DND-41 (cell line): ENCODE data around the gene AK5.
"Not testable (repeated sequence)": the region's sequence is repeated elsewhere in the genome, so short reads cannot be mapped to it uniquely, and the experiment has no call there.

Source experiments
- EZH2 ChIP-seq: IDR thresholded peaks from 3 replicates; pipeline ENCODE4 v1.6.1; 2012; ENCODE audit warnings: borderline replicate concordance, low read depth, mild to moderate bottlenecking, moderate library complexity, low read length, inconsistent platforms; ENCODE audit not compliant: severe bottlenecking
- TF ChIP-seq, protein P1 (sequence below): IDR thresholded peaks from 2 replicates; pipeline ENCODE4 v1.5.1; 2012; ENCODE audit warnings: borderline replicate concordance, low read length, moderate library complexity, mild to moderate bottlenecking; ENCODE audit not compliant: poor library complexity, severe bottlenecking; ENCODE audit errors: extremely low read depth

- TF ChIP-seq, protein P1, sequence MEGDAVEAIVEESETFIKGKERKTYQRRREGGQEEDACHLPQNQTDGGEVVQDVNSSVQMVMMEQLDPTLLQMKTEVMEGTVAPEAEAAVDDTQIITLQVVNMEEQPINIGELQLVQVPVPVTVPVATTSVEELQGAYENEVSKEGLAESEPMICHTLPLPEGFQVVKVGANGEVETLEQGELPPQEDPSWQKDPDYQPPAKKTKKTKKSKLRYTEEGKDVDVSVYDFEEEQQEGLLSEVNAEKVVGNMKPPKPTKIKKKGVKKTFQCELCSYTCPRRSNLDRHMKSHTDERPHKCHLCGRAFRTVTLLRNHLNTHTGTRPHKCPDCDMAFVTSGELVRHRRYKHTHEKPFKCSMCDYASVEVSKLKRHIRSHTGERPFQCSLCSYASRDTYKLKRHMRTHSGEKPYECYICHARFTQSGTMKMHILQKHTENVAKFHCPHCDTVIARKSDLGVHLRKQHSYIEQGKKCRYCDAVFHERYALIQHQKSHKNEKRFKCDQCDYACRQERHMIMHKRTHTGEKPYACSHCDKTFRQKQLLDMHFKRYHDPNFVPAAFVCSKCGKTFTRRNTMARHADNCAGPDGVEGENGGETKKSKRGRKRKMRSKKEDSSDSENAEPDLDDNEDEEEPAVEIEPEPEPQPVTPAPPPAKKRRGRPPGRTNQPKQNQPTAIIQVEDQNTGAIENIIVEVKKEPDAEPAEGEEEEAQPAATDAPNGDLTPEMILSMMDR: not testable (repeated sequence)
- TF ChIP-seq EZH2: not testable (repeated sequence)
Observed at GRCh38 chr1:77512650-77513049, 230.8 kb downstream of the AK5 start.
